ENCODE results near the gene NOP10.

GRCh38 chr15:34366271-34367065 is 23.5 kb upstream of the NOP10 start:
- TF ChIP-seq CTCF (conservative IDR thresholded peaks at IDR 0.05), result no peak
- TF ChIP-seq EZH2 (IDR thresholded peaks at IDR 0.05; ENCODE audit: low read depth), result no peak

Data from PC-9 (cell line).